Measurements from ENCODE around the gene CPXM1. TPM values are rescaled to one million over a fixed set of nuclear protein-coding genes. Genes with fewer than 3 reads are reported as not detected.
A peak's percentile ranks its signal among the peaks of the same experiment; 100 is the strongest.

The CPXM1 gene
- total and polyA plus RNA-seq, 2 experiments from 2014 or later = 0.08 TPM; not detected in 1

DNA sequence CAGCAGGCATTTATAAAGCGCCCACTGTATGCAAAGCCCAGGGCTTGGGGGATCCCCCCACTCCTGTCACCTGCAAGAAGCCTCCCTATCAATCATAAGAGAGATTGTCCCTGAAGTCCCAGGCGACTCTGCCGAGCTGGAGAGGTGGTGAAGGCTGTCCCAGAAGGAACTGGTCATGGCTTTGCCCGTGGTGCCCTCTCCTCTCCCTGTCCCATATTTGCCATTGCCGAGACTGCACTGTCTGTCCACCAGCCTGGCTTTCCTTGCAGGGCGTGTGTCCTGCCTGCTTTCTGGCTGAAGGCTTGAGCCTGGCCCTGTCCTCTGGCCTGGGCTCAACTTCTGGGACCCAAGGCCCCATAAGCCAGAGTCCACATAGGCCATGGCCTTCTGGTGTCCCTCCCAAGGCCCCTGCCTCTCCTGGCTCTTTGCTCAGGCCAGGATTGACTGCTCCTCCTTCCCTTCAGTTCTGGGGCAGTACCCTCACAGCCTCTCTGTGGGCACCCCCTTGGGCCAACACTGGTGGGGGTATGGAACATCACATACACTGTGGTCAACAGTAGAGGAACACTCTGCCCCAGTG lies 46.9 kb downstream of the CPXM1 start:
- no peak for DNase-seq
- TF ChIP-seq EZH2 (IDR thresholded peaks at IDR 0.05; ENCODE audit: insufficient read depth, poor library complexity, severe bottlenecking) = no peak
- no peak for TF ChIP-seq EZH2phosphoT487 (IDR thresholded peaks at IDR 0.05; ENCODE audit: insufficient read depth, low read depth)
- no peaks in the 10 kb centered on the region for H3K79me2 ChIP-seq (ENCODE audit: insufficient read depth)
- H2AFZ ChIP-seq = no peak overlapping the region
- H3K4me1 ChIP-seq (ENCODE audit: insufficient read depth) = peaks cover 7% of the 10 kb centered on the region
- no peaks in the 10 kb centered on the region for H3K36me3 ChIP-seq (ENCODE audit: low read depth)
- WGBS, 2 experiments (ENCODE audit: low coverage in 1 of 2, low lambda C conversion rate in 2 of 2, missing lambda C conversion rate in 2 of 2) = 49 to 52% methylated on average over 6 of the region's 6 CpGs
- no peaks in the 10 kb centered on the region for H3K9me2 ChIP-seq (ENCODE audit: insufficient read depth)
- H3K27me3 ChIP-seq (replicated peaks; ENCODE audit: insufficient read depth) = peaks cover 71% of the 10 kb centered on the region
- H3F3A ChIP-seq (ENCODE audit: insufficient read depth) = no peaks in the 10 kb centered on the region
- no peak overlapping the region for H3K4me2 ChIP-seq (ENCODE audit: unreplicated experiment)
- in situ Hi-C loops (cut with MboI) = loop anchor here (10.0 kb wide), 1 partner anchor 101 kb away; no protein-coding TSS in a partner anchor
- H3K9ac ChIP-seq = no peak overlapping the region
- H3K27ac ChIP-seq = no peak overlapping the region
- H3K9me3 ChIP-seq (ENCODE audit: low read depth) = no peaks in the 10 kb centered on the region
- H3K4me3 ChIP-seq = no peak overlapping the region
- H4K20me1 ChIP-seq (ENCODE audit: insufficient read depth) = no peaks in the 10 kb centered on the region

GRCh38 chr20:2752567-2753460 lies 47.6 kb downstream of the CPXM1 start:
- H3K79me2 ChIP-seq (ENCODE audit: insufficient read depth) = no peaks in the 10 kb centered on the region
- H3K9me2 ChIP-seq (ENCODE audit: insufficient read depth) = no peaks in the 10 kb centered on the region
- WGBS, 2 experiments (ENCODE audit: low coverage in 1 of 2, low lambda C conversion rate in 2 of 2, missing lambda C conversion rate in 2 of 2) = 13% methylated on average over 44 of the region's 47 CpGs
- peaks cover 7% of the 10 kb centered on the region for H3K4me1 ChIP-seq (ENCODE audit: insufficient read depth)
- peak overlapping the region; percentile 62 for H3K4me3 ChIP-seq
- no peaks in the 10 kb centered on the region for H3K9me3 ChIP-seq (ENCODE audit: low read depth)
- H2AFZ ChIP-seq = peak overlapping the region; percentile 73; the same call in 1 of the 2 replicates
- DNase-seq = peak; percentile 70
- no peaks in the 10 kb centered on the region for H4K20me1 ChIP-seq (ENCODE audit: insufficient read depth)
- H3K27ac ChIP-seq = no peak overlapping the region
- in situ Hi-C loops (cut with MboI) = loop anchor here (10.0 kb wide), 1 partner anchor 102 kb away; no protein-coding TSS in a partner anchor
- peaks cover 67% of the 10 kb centered on the region for H3K27me3 ChIP-seq (replicated peaks; ENCODE audit: insufficient read depth)
- H3K4me2 ChIP-seq (ENCODE audit: unreplicated experiment) = peak overlapping the region; percentile 61
- H3K9ac ChIP-seq = no peak overlapping the region
- no peaks in the 10 kb centered on the region for H3K36me3 ChIP-seq (ENCODE audit: low read depth)
- no peaks in the 10 kb centered on the region for H3F3A ChIP-seq (ENCODE audit: insufficient read depth)
- TF ChIP-seq EZH2phosphoT487 (IDR thresholded peaks at IDR 0.05; ENCODE audit: insufficient read depth, low read depth) (no peak), EZH2 (IDR thresholded peaks at IDR 0.05; ENCODE audit: insufficient read depth, poor library complexity, severe bottlenecking) (no peak)

GRCh38 chr20:2751878-2752566 lies 48.4 kb downstream of the CPXM1 start:
- peaks cover 64% of the 10 kb centered on the region for H3K27me3 ChIP-seq (replicated peaks; ENCODE audit: insufficient read depth)
- H4K20me1 ChIP-seq (ENCODE audit: insufficient read depth) = no peaks in the 10 kb centered on the region
- in situ Hi-C loops (cut with MboI) = loop anchor here (10.0 kb wide), 1 partner anchor 103 kb away; no protein-coding TSS in a partner anchor
- H3K4me3 ChIP-seq = peak overlapping the region; percentile 62
- H3F3A ChIP-seq (ENCODE audit: insufficient read depth) = no peaks in the 10 kb centered on the region
- no peaks in the 10 kb centered on the region for H3K36me3 ChIP-seq (ENCODE audit: low read depth)
- no peaks in the 10 kb centered on the region for H3K9me3 ChIP-seq (ENCODE audit: low read depth)
- peak overlapping the region; percentile 73; the same call in 1 of the 2 replicates for H2AFZ ChIP-seq
- H3K79me2 ChIP-seq (ENCODE audit: insufficient read depth) = no peaks in the 10 kb centered on the region
- H3K9ac ChIP-seq = no peak overlapping the region
- DNase-seq = peak; percentile 59
- H3K27ac ChIP-seq = no peak overlapping the region
- TF ChIP-seq EZH2 (IDR thresholded peaks at IDR 0.05; ENCODE audit: insufficient read depth, poor library complexity, severe bottlenecking) = no peak
- no peak for TF ChIP-seq EZH2phosphoT487 (IDR thresholded peaks at IDR 0.05; ENCODE audit: insufficient read depth, low read depth)
- H3K9me2 ChIP-seq (ENCODE audit: insufficient read depth) = no peaks in the 10 kb centered on the region
- peaks cover 7% of the 10 kb centered on the region for H3K4me1 ChIP-seq (ENCODE audit: insufficient read depth)
- H3K4me2 ChIP-seq (ENCODE audit: unreplicated experiment) = peak overlapping the region; percentile 61
- 3% methylated on average over 86 of the region's 93 CpGs; no CpG with 5 or more reads in 1 of the 2 experiments for WGBS, 2 experiments (ENCODE audit: low coverage in 1 of 2, low lambda C conversion rate in 2 of 2, missing lambda C conversion rate in 2 of 2)

GRCh38 chr20:2751347-2751877 lies 49.0 kb downstream of the CPXM1 start:
- Histone ChIP-seq H3K79me2 (ENCODE audit: insufficient read depth) (no peaks in the 10 kb centered on the region), H3K9me3 (ENCODE audit: low read depth) (no peaks in the 10 kb centered on the region), H3K9ac (no peak overlapping the region), H4K20me1 (ENCODE audit: insufficient read depth) (no peaks in the 10 kb centered on the region), H3K9me2 (ENCODE audit: insufficient read depth) (no peaks in the 10 kb centered on the region), H3F3A (ENCODE audit: insufficient read depth) (no peaks in the 10 kb centered on the region), H3K4me2 (ENCODE audit: unreplicated experiment) (peak overlapping the region; percentile 69), H3K4me3 (peak overlapping the region; percentile 51), H3K27me3 (replicated peaks; ENCODE audit: insufficient read depth) (peaks cover 64% of the 10 kb centered on the region), H3K36me3 (ENCODE audit: low read depth) (no peaks in the 10 kb centered on the region), H2AFZ (peak overlapping the region; percentile 48), H3K4me1 (ENCODE audit: insufficient read depth) (peaks cover 7% of the 10 kb centered on the region), H3K27ac (no peak overlapping the region)
- no peak for DNase-seq
- WGBS, 2 experiments (ENCODE audit: low coverage in 1 of 2, low lambda C conversion rate in 2 of 2, missing lambda C conversion rate in 2 of 2) = 1 to 2% methylated on average over 9 to 26 of the region's 26 CpGs
- in situ Hi-C loops (cut with MboI) = loop anchor here (10.0 kb wide), 1 partner anchor 103 kb away; no protein-coding TSS in a partner anchor
- no peak for TF ChIP-seq EZH2 (IDR thresholded peaks at IDR 0.05; ENCODE audit: insufficient read depth, poor library complexity, severe bottlenecking)
- 0 out of 2 replicates have a peak, but pooled peaks have one; percentile 10 for TF ChIP-seq EZH2phosphoT487 (IDR thresholded peaks at IDR 0.05; ENCODE audit: insufficient read depth, low read depth)
